ENCODE results near the gene SDF4. TPM values are rescaled to one million over a fixed set of nuclear protein-coding genes. Genes with fewer than 3 reads are reported as not detected.

Gene SDF4
- 101 to 136 TPM (median 127 TPM) in 5 replicates for total RNA-seq (2022; extraction: Qiagen RNA extraction)

GRCh38 chr1:1231400-1232207 lies at the start of gene SDF4:
Gene SDF4, minus strand, starts transcription at chr1:1232001. Its CDS starts 3,229 bp downstream, at chr1:1228772.

GRCh38 chr1:1273512-1274298 lies 41.9 kb upstream of the SDF4 start, which contains the start of gene UBE2J2:
Gene UBE2J2, minus strand, starts transcription at chr1:1273854. Its CDS starts 5,862 bp downstream, at chr1:1267992.

GRCh38 chr1:1246577-1247340 lies 15.0 kb upstream of the SDF4 start, which contains the start of gene C1QTNF12:
Gene C1QTNF12, minus strand, starts transcription at chr1:1246722. Its CDS starts 32 bp downstream, at chr1:1246690.

GRCh38 chr1:1232208-1232795 lies 501 bp upstream of the SDF4 start, which contains the start of gene B3GALT6:
Gene B3GALT6, plus strand, starts transcription at chr1:1232237. Its CDS starts 42 bp downstream, at chr1:1232279.

GRCh38 chr1:1213345-1214265 lies 18.2 kb downstream of the SDF4 start, which contains the start of gene TNFRSF4:
Gene TNFRSF4, minus strand, starts transcription at chr1:1214153. Its CDS starts 26 bp downstream, at chr1:1214127.

GRCh38 chr1:1206376-1206965 lies 25.3 kb downstream of the SDF4 start, which contains the start of gene TNFRSF18:
Gene TNFRSF18, minus strand, starts transcription at chr1:1206592. Its CDS starts 21 bp downstream, at chr1:1206571.

GRCh38 chr1:1173793-1174415 lies 57.9 kb downstream of the SDF4 start, which contains the start of gene TTLL10:
Gene TTLL10, plus strand, starts transcription at chr1:1173880. Its CDS starts 5,336 bp downstream, at chr1:1179216.

Other genes with a start within 250 kb of the SDF4 start
- 0.10 to 0.30 TPM (median 0.14 TPM) in 4 of 5 replicates, not detected in the other for gene PERM1, start 249.9 kb downstream of the SDF4 start, total RNA-seq (2022; extraction: Qiagen RNA extraction)
- 22.0 to 73.2 TPM (median 67.5 TPM) in 5 replicates for gene HES4, start 231.9 kb downstream of the SDF4 start, total RNA-seq (2022; extraction: Qiagen RNA extraction)
- gene ISG15, start 218.5 kb downstream of the SDF4 start, total RNA-seq (2022; extraction: Qiagen RNA extraction): 14.5 to 24.2 TPM (median 20.9 TPM) in 5 replicates
- 70.3 to 123 TPM (median 118 TPM) in 5 replicates for gene AGRN, start 211.9 kb downstream of the SDF4 start, total RNA-seq (2022; extraction: Qiagen RNA extraction)
- 0.23 to 0.34 TPM (median 0.27 TPM) in 5 replicates for gene RNF223, start 157.7 kb downstream of the SDF4 start, total RNA-seq (2022; extraction: Qiagen RNA extraction)
- 9.0 to 15.0 TPM (median 13.5 TPM) in 5 replicates for gene C1orf159, start 115.9 kb downstream of the SDF4 start, total RNA-seq (2022; extraction: Qiagen RNA extraction)
- not detected in 5 replicates for gene TTLL10, start 58.1 kb downstream of the SDF4 start, total RNA-seq (2022; extraction: Qiagen RNA extraction)
- 0.15 to 0.25 TPM (median 0.15 TPM) in 3 of 5 replicates, not detected in the others for gene TNFRSF18, start 25.4 kb downstream of the SDF4 start, total RNA-seq (2022; extraction: Qiagen RNA extraction)
- gene TNFRSF4, start 17.8 kb downstream of the SDF4 start, total RNA-seq (2022; extraction: Qiagen RNA extraction): 0.11 to 0.19 TPM (median 0.14 TPM) in 3 of 5 replicates, not detected in the others
- 9.8 to 19.7 TPM (median 18.1 TPM) in 5 replicates for gene B3GALT6, start 236 bp upstream of the SDF4 start, total RNA-seq (2022; extraction: Qiagen RNA extraction)
- 0.80 to 2.0 TPM (median 1.6 TPM) in 5 replicates for gene C1QTNF12, start 14.7 kb upstream of the SDF4 start, total RNA-seq (2022; extraction: Qiagen RNA extraction)
- 34.9 to 47.9 TPM (median 46.3 TPM) in 5 replicates for gene UBE2J2, start 41.9 kb upstream of the SDF4 start, total RNA-seq (2022; extraction: Qiagen RNA extraction)
- 0.55 to 1.4 TPM (median 1.1 TPM) in 5 replicates for gene SCNN1D, start 48.4 kb upstream of the SDF4 start, total RNA-seq (2022; extraction: Qiagen RNA extraction)
- 7.7 to 20.8 TPM (median 16.8 TPM) in 5 replicates for gene ACAP3, start 75.9 kb upstream of the SDF4 start, total RNA-seq (2022; extraction: Qiagen RNA extraction)
- 15.3 to 25.8 TPM (median 22.7 TPM) in 5 replicates for gene PUSL1, start 76.6 kb upstream of the SDF4 start, total RNA-seq (2022; extraction: Qiagen RNA extraction)
- gene INTS11, start 92.7 kb upstream of the SDF4 start, total RNA-seq (2022; extraction: Qiagen RNA extraction): 44.9 to 66.1 TPM (median 60.9 TPM) in 5 replicates
- 15.0 to 22.7 TPM (median 22.0 TPM) in 5 replicates for gene CPTP, start 92.8 kb upstream of the SDF4 start, total RNA-seq (2022; extraction: Qiagen RNA extraction)
- gene TAS1R3, start 99.3 kb upstream of the SDF4 start, total RNA-seq (2022; extraction: Qiagen RNA extraction): 0.14 to 0.30 TPM (median 0.16 TPM) in 5 replicates
- 38.7 to 77.6 TPM (median 66.9 TPM) in 5 replicates for gene DVL1, start 117.4 kb upstream of the SDF4 start, total RNA-seq (2022; extraction: Qiagen RNA extraction)
- gene MXRA8, start 126.6 kb upstream of the SDF4 start, total RNA-seq (2022; extraction: Qiagen RNA extraction): 0.19 to 0.46 TPM (median 0.32 TPM) in 4 of 5 replicates, not detected in the other
- 107 to 186 TPM (median 170 TPM) in 5 replicates for gene AURKAIP1, start 143.2 kb upstream of the SDF4 start, total RNA-seq (2022; extraction: Qiagen RNA extraction)
- gene CCNL2, start 167.3 kb upstream of the SDF4 start, total RNA-seq (2022; extraction: Qiagen RNA extraction): 42.1 to 63.9 TPM (median 54.3 TPM) in 5 replicates
- gene MRPL20, start 175.3 kb upstream of the SDF4 start, total RNA-seq (2022; extraction: Qiagen RNA extraction): 130 to 166 TPM (median 137 TPM) in 5 replicates
- 0.07 to 0.19 TPM in 2 of 5 replicates, not detected in the others for gene ANKRD65, start 189.3 kb upstream of the SDF4 start, total RNA-seq (2022; extraction: Qiagen RNA extraction)
- gene VWA1, start 203.7 kb upstream of the SDF4 start, total RNA-seq (2022; extraction: Qiagen RNA extraction): 3.6 to 14.7 TPM (median 14.1 TPM) in 5 replicates
- gene ATAD3C, start 217.7 kb upstream of the SDF4 start, total RNA-seq (2022; extraction: Qiagen RNA extraction): not detected in 5 replicates
- 1.2 to 3.6 TPM (median 3.0 TPM) in 5 replicates for gene ATAD3B, start 239.8 kb upstream of the SDF4 start, total RNA-seq (2022; extraction: Qiagen RNA extraction)

Data from A549 treated with Mapracorat at 1 μM for 4 hours (cell line).